ENCODE measurements around the gene KIRREL3.
"Not testable (repeated sequence)": the region's sequence is repeated elsewhere in the genome, so short reads cannot be mapped to it uniquely, and the experiment has no call there.

The KIRREL3 gene

DNA sequence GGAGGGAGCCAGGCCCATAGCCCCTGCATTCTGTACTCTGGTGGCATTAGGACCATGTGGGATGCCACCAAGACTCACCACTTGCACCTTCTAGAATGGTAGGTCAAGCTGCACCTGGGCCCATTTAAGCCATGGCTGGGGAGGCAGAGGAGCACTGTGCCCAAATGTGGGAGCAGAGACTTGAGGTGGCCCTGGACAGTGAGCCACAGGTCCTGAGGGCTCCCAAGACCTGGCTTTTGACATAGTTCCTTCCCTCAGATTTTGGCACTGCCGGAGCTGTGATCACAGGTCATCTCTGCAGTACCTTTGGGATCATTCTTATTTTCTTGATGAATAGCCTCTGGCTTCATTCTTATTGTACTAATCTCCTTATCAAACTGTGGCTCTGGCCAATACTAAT, 601.8 kb downstream of the KIRREL3 start:
- no peak for DNase-seq (ENCODE audit: low read depth)

DNA sequence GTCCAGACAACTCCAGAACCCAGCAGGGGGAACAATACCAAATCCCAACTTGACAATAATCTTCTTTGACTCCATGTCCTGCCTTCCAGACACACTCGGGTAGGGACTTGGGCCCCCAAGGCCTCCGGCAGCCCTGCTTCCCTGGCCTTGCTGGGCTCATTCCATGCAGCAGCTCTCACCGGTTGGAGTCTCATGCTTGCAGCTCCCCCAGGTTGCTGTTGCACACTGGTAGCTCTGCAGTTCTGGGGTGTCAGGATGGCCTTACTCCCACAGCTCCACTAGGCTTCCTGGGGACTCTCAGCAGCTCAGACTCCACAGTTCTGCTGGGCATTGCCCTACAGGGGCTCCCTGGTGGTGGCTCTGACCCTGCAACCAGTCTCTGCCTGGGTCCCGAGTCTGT, 602.3 kb downstream of the KIRREL3 start:
- no peak for DNase-seq (ENCODE audit: low read depth)

DNA sequence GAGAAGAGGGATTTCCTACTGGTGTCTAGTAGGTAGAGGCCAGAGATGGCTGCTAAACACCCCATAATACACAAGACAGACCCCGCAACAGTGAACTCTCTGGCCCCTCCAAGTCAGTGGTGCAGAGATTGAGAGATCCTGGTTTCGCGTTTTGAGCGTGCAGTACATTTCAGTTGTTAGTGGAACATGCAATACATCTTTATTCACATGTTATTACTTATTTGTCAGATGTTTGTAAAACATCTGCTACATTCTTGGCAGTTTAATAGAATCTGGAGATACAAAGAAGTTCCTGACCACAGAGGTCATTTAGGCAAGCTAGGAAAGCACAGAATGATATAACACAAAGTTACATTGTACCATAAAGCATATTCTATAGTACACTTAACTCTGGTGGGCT, 603.6 kb downstream of the KIRREL3 start:
- no peak for DNase-seq (ENCODE audit: low read depth)

DNA sequence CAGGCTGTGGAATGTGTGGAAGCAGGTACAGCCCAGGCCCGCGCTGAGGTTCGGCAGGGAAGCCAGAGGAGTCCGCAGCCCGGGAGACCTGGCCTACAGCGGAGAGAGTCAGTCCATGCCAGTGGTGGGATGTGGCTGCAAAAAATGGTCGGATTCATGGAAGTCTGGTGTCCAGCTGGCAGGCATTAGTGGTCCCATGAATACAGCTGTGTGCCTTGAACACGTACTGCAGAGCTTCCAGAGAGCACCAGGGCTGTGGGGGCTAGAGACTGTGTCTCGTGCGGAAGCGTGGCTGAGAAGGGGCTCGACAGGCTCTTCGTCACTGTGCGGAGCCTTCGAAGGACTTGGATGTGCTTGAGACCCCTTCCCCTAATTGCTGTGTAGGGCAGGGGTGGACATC, 604.3 kb downstream of the KIRREL3 start:
- not testable (repeated sequence) for DNase-seq (ENCODE audit: low read depth)

DNA sequence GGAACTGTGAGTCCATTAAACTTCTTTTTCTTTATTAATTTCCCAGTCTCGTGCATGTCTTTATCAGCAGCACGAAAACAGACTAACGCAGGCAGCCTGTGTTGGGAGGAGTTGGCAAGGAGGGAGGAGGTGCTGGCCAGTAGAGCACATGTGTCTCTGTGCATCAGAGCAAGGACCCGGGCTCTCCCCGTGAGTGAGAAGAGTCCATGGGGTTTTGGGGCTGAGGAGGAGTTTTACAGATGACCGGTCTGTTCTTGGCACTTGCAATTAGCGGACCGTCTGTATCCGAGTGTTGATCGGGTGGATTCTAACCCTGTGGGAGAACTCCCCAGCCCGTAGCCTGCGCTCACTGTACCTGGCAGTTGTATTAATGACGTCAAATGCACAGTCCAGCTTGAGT, 604.8 kb downstream of the KIRREL3 start:
- not testable (repeated sequence) for DNase-seq (ENCODE audit: low read depth)

DNA sequence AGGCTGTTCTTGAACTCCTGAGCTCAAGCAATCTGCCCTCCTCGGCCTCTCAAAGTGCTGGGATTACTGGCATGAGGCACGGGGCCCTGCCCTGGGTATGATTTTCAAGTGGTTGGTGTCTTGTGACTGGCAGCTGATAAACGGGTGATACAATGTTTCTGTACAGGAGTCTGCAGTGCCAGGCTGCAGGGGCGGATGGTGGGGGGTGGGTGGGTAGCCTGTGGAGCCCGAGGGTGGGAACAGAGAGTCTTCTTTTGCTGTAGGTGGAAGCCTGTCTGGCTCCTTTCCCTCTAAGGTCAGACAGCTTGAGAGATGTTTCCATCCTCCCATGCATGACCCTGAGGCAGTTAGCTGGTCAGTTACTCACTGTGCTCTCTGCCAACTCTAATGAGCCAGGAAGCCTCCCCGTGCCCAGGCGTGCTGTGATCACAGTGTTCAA, 605.9 kb downstream of the KIRREL3 start:
- DNase-seq (ENCODE audit: low read depth), result not testable (repeated sequence)

DNA sequence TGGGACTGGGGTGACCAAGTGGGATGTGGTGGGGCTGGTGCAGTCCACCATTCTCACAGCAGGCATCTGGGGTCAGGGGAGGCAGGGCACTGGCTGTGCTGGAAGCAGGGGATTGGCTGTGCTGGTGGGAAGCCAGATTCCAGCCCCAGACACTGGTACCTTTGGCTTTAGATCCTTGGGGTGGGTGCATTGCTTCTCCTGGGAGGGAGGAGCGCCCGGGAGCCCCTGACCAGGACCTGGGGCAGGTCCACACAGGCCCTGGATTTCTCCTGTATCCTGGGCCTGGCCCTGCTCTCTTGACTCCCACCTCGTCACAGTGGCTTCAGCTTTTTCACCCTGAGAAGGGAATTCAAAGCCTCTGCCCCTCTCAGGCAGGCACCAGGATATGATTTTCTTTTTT, 606.5 kb downstream of the KIRREL3 start:
- no peak for DNase-seq (ENCODE audit: low read depth)

DNA sequence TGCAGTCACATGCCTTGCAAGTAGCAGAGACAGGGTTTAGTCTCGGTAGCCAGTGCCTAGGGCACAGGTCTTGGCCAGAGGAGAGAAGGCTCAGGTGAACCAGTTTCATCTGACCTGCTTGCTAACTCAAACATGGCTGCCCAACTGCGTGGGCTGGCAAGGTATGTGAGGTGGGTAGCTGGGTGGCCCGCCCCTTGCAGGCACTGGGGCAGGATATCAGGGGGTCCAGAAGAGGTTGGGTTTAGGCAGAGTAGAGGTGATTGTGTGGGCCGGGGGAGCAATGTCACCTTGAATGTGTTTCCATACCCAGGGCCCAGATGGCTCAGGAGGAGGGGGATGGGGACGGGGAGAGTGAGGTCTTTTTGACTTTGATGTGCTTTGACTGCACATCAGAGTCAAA, 607.4 kb downstream of the KIRREL3 start:
- DNase-seq (ENCODE audit: low read depth), result no peak

DNA sequence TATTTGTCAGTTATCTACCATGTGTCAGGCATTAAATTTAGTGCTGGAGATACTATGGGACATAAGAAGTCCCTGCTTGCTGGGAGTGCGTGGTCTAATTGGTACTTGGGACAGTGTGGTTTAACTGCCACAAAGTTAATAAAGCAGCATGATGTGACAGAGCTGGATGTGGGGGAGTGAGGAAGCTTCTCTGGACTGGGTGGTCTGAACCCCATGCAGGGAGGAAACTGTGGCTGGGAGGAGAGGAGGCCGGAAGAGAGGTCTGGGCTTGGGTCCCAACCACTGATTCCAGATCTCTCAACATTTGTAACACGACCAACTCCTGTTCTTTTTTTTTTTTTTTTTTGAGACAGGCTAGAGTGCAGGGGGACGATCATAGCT, 607.9 kb downstream of the KIRREL3 start:
- DNase-seq (ENCODE audit: low read depth), result no peak

DNA sequence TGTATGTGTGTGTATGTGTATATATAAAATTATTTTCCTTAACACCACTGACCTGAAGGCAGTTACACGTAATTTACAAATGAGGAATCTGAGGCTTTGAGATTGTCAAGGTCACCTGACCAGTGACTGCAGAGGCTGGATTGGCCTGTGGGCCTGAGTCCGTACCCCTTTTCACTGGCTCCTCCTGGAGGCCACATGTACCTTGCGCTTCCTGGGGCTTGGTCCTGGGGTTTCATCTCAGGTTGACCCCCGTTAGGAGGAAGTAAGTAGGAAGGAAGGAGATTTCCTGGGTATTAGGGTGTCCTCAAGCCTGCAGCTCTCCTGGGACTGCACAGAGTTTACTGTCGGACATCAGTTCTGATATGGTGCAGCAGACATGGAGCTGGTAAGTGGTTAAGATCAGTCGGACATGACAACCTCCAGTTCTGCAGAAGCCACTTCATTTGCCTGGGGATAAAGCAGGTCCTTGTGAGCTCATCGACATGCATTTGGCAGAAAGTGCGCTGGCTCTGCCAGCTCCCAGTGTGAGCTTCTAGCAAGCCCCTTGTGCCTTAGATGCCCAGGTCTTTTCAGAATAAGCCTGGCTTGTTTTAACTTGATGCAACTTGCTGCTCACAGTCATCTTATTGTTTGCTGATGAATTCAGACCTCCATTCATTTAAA, 608.5 kb downstream of the KIRREL3 start:
- DNase-seq (ENCODE audit: low read depth), result no peak

DNA sequence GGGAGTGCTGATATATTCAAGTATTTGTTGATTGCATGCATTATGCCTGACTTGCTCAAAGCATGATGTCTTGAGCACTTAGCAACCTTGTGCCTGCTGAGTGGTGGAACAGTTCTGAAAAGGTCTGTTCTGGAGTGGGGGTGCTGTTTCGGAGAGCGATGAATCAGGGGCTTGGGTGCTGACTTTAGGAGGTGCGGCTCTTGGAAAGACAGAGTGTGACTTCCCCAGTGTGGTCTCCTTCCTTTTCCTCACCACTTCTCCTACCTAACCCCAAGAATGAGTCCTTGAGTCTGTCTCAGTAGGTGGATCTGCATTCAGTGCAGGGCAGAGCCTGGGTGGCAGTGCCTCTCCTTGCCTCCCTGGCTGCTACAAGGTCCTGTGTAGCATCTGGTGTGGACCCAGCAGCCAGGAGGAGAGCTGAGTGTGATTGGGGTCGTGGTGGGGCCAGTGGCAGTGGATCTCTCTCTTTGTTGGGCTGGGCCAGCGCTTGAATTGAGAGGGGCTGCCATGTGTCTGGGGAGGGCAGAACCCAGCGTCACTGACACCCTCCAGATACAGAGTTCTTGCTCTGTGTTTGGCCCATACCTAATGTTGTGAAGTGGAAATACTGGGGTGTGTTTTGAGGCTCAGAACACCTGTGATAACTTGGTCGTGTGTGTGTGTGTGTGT, 609.1 kb downstream of the KIRREL3 start:
- DNase-seq (ENCODE audit: low read depth), result no peak

DNA sequence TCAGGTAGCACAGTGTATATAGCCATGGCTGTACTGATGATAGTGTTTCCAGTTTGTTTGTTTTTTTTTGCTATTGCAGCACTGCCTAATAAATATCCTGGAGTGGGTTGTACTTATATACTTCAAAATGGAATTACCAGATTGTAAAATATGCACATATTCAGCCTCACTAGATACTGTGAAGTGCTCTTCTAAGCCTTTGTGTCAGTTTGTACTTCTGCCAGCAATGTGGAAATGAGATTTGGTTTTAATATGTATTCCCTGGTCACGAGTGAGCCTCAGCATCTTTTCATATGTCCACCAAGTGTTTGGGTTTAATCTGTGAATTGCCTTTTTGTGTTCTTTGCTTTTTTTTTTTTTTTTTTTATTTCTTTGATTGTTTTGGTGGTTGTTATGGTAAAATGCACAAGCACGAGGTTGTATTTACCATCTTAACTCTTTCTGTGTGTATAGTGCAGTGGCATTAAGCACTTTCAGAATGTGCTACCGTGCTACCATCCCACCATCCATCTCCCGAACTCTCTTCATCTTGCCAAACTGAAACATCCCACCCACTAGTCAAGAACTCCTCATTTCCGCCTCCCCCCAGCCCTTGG, 610.2 kb downstream of the KIRREL3 start:
- DNase-seq (ENCODE audit: low read depth), result no peak

DNA sequence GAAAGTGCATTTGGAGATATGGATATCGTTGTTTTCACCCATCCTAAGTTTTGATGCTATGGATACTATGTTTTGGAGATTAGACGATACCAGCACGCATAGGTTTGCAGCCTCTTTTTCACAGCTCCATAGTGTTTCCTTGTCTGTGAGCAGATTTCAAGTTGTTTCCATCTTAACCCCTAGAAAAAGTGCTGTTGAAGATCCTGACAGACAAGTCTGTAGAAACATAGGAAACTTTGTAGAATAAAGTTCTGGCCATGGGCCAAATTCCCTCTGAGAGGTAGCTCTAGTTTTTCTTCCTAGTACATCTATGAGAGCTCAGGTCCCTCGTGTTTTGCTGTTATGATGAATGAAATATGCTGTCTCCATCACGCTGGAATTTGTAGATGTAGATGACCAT, 612.7 kb downstream of the KIRREL3 start:
- DNase-seq (ENCODE audit: low read depth), result no peak

DNA sequence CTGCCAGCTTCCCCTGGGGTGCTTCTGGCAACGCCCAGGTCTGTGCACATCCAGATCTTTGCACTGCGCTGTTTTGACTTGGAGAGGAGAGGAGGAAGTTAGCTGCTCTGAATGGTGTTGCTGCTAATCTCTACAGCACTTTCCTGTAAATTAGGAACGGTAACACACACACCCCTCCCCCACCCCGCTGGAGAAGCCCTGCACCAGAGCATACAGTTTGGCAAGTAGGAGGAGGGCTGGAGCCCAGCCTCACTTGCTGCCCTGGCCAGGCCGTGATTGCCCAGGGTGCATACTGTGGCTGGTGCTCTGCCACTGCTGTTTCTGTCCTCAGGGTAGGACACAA, 613.9 kb downstream of the KIRREL3 start:
- not testable (repeated sequence) for DNase-seq (ENCODE audit: low read depth)

DNA sequence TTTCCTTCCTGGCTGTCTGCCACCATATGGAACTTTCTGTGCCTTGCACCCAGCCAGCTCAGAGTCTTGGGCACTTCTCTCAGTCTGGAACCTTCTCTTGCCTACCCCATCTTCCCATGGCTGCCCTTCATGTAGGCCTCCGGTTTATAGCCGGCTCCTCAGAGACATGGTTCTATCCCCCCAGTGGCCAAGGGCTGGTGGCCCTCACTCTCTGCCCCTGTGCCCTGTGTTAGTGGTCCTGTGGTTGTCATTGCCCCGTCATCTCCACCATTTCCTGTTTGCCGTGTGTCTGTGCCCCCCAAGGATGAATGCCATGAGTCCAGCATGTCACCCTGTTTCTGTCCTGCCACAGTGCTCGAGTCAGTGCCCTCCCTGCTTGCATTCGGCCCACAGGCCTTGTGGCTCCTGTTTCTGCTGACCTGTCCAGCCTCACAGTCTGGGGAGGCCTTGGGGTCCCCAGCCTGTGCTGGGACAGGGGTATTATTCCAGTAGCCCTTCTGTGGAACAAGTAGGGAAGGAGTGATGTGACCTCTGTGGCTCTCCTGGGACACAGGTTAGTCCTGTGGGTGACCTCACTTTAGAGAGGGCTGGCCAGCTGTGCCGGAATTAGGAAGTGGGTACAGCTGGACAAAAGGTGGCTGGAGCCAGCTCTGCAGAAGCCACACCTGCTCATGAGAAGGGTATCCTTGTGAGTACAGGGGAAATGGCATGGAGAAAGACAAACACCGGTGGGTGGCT, 614.4 kb downstream of the KIRREL3 start:
- DNase-seq (ENCODE audit: low read depth), result no peak

DNA sequence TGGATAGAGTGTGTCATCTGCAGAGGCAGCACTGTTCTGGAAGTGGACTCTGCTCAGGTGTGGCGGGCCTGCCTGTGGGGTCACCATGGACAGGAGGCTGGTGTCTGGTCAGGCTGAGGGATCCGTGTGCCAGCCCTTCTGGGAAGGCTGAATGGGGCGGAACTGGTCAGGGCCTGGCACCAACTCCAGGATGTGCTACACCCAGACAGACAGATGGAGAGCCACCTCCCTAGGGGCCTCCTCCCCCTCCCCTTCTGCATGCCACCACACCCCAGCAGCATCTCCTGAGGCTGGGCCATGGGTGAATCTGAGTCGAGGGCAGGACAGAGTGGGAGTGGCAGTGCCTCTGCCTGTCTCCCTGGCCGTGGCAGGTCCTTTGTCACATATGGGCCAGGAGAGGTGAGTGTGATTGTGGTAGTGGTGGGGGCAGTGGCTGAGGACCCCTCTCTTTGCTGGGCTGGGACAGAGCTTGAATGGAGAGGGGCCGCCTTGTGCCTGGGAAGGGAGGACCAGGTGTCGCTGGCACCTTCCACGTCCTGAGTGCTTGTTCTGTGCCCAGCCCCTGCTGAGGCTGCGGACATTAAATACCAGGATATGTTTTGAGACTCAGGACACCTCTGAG, 616.0 kb downstream of the KIRREL3 start:
- DNase-seq (ENCODE audit: low read depth), result no peak

DNA sequence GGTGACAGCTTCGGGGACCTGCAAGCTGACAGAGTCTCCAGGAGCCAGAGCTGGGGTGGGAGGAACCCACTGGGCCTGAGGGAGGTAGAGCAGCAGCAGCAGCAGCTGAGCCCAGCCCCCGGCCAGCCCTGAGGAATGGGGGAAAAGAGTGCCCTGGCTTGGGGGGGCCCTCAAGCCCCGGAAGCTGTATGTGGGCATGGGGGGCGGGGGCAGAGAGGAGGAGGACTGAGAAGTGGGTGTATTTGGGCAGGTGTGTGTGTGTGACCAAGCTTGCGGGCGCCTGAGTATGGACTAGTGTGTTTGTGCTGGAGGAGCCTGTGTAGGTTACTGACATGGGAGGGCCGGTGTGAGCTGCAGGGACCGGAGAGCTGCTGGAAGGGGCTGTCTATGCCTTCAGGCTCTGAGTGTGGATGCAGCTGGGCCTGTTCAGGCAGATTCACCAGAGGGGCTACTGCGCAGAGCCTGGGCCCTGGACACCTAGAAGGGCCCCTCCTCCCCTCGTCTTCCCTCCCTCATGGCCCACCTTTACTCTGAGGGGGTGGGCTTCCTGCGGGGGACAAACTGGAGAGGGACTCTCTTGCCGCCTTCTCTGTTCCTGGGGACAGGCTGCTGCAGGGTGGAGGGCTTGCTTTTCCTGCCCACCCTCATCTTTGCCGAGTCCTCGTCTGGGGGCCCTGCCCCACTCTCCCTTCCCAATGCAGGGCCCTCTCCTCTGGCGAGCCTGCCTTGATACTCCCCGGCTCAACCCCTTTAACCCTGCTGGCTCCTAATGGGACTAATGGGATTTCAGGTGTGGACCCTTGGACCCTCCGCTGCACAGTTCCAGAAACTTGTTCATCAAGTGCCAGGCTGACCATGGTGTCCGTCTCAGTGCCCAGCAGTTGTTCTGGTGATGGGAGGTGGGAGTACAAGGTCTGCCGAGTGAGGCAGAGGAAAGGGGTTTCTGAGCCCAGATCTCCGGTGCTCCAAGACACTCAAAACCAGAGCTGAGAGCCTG, 616.9 kb downstream of the KIRREL3 start:
- DNase-seq (ENCODE audit: low read depth), result no peak

DNA sequence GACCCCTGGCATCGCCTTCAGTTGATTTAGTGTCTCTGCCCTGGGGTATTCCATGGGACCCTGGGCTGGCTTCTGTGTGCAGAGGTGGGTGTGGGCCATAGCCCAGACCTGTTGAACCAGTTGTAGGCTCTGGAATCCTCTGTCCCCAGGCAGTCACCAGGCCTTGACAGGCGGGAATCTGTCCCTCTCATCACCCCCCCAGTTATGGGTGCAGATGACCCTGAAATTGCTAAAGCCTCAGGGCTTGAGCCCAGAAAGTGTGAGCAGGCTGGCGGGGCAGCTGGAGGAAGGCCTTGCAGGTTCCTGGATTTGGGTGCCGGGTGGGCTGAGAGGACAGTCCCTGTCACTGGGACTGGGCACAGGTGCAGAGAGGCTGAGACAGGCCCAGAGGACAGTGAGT, 617.9 kb downstream of the KIRREL3 start:
- DNase-seq (ENCODE audit: low read depth), result not testable (repeated sequence)

DNA sequence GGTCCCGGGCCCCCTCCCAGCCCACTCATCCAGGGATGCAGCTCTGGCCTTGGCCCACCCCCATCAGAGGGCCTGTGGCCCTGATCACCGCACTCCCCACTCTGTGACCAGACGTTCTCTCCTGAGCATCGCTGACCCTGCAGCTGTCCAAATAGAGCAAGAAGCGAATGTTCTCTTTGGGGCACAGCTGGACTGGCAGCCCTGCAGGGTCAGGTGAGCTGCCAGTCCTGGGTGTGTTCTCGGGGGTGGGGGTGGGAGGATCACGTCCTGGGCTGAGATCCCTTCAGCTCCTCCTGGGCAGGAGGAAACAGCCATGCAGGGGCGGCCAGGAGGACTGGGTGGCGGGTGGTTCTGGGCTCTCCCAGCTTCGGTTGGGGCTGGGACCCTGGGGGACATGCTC, 618.6 kb downstream of the KIRREL3 start:
- not testable (repeated sequence) for DNase-seq (ENCODE audit: low read depth)

DNA sequence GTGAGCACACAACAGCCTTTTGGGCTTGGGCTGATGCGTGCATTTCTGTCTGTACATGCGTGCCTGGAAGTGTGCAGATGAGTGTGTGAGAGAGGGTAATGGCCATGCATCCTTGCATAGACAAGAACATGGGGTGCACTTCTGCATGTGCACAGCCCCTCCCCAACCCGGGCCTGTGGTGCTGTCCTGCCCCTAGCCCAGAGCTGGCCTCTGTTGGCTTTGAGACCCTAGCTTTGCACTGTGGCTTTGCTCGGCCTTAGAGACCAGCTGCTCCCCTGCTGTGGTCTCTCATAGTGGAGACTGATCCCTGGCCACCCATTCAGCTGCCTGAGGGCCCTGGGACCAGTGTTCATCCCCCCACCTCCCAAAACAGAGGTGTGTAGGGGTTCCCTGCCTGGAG, 619.7 kb downstream of the KIRREL3 start:
- DNase-seq (ENCODE audit: low read depth), result no peak

DNA sequence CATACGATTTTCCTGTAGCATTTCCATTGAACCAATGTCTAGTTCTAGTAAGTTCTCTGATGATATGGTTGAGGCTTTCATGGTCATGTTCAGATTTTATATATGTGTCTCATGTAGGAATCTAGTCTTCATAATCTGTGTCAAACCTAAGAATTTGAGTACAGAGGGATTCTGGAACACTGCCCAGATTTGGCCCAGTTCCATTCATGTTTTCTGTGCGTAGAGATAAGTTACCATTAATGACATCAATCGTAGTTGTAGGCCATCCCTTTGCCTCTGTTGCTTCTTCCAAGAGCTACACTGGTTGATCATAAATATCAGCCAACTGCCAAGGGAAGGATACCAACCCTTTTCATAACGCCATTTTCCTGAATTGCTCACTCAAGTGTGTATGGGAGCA, 621.8 kb downstream of the KIRREL3 start:
- DNase-seq (ENCODE audit: low read depth), result no peak
